Activated naive CD8-positive, alpha-beta T cell treated with anti-CD3 and anti-CD28 coated beads for 36 hours (primary cell): ENCODE data around the gene PLEKHA6. TPM values are rescaled to one million over a fixed set of nuclear protein-coding genes. Genes with fewer than 3 reads are reported as not detected.
"Not testable (repeated sequence)": the region's sequence is repeated elsewhere in the genome, so short reads cannot be mapped to it uniquely, and the experiment has no call there.

Experiments used
- DNase-seq: peaks from one replicate; pipeline ENCODE4 v3.0.0; 2021
- H3K27ac Mint-ChIP-seq: one replicate; pipeline ENCODE4 v1.8.0; 2022; ENCODE audit warnings: mild to moderate bottlenecking, moderate library complexity, mixed read lengths
- H3K27me3 Mint-ChIP-seq: one replicate; pipeline ENCODE4 v1.8.0; 2022; ENCODE audit warnings: mild to moderate bottlenecking, mixed read lengths
- H3K36me3 Mint-ChIP-seq: one replicate; pipeline ENCODE4 v1.8.0; 2021; ENCODE audit warnings: mild to moderate bottlenecking, mixed read lengths
- H3K4me1 Mint-ChIP-seq: one replicate; pipeline ENCODE4 v1.8.0; 2021; ENCODE audit warnings: mixed read lengths
- H3K4me3 Mint-ChIP-seq: one replicate; pipeline ENCODE4 v1.8.0; 2022; ENCODE audit warnings: mild to moderate bottlenecking, moderate library complexity, mixed read lengths
- H3K9me3 Mint-ChIP-seq: one replicate; pipeline ENCODE4 v1.8.0; 2022; ENCODE audit warnings: mixed read lengths
- total RNA-seq, 2 experiments: library from RNA; stranded (reverse); gene quantifications; one replicate each; pipeline ENCODE4 v1.2.3, GENCODE V29; 2021

PLEKHA6 gene
- total RNA-seq, 2 experiments from 2014 or later = 0.74 to 1.5 TPM

- Mint-ChIP-seq H3K4me3 (no peak overlapping the region), H3K27me3 (no peaks in the 10 kb centered on the region), H3K27ac (no peak overlapping the region), H3K4me1 (no peaks in the 10 kb centered on the region), H3K9me3 (no peaks in the 10 kb centered on the region), H3K36me3 (no peaks in the 10 kb centered on the region)
- no peak for DNase-seq
These were observed 19.4 kb downstream of the PLEKHA6 start for GRCh38 chr1:204340081-204340889.

DNA sequence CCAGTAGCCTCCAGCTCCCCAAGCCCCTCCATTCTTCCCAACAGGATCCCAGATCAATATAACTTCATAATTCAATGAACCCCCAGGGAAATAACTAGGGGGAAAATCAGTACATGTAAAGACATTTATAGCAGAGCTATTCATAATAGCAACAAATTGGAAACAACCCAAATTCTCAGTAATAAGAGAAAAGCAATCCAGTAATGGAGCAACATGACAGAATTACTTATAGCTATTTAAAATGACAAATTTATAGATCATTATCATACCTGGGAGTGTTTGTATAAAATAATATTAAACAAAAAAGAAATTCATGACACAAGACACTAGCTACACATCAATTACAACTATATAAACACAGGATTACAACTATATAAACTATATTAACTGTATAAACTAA, 20.2 kb downstream of the PLEKHA6 start:
- DNase-seq = no peak
- Mint-ChIP-seq H3K36me3 (no peaks in the 10 kb centered on the region), H3K9me3 (no peaks in the 10 kb centered on the region), H3K4me1 (no peaks in the 10 kb centered on the region), H3K27me3 (no peaks in the 10 kb centered on the region), H3K4me3 (no peak overlapping the region), H3K27ac (no peak overlapping the region)

DNA sequence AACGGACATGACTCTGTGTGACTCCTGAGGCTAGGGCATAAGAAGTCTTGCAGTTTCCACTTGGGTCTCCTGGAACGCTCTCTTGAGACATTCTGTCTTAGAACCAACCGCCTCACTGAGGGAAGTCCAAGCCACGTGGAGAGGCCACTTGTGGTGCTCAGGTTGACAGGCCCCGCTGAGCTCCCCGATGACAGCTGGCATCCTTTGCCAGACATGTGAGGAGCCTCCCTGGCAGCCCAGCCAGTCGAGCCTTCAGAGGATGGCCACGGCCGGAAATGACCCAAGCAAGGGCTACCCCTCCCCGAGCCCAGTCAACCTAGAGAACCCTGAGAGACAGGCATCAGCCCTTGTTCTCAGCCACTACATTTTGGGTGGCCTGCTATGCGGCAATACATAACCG, 20.7 kb downstream of the PLEKHA6 start:
- no peak overlapping the region for H3K4me3 Mint-ChIP-seq
- H3K27me3 Mint-ChIP-seq = no peaks in the 10 kb centered on the region
- H3K4me1 Mint-ChIP-seq = no peaks in the 10 kb centered on the region
- H3K9me3 Mint-ChIP-seq = no peaks in the 10 kb centered on the region
- no peak for DNase-seq
- H3K36me3 Mint-ChIP-seq = no peaks in the 10 kb centered on the region
- H3K27ac Mint-ChIP-seq = no peak overlapping the region

DNA sequence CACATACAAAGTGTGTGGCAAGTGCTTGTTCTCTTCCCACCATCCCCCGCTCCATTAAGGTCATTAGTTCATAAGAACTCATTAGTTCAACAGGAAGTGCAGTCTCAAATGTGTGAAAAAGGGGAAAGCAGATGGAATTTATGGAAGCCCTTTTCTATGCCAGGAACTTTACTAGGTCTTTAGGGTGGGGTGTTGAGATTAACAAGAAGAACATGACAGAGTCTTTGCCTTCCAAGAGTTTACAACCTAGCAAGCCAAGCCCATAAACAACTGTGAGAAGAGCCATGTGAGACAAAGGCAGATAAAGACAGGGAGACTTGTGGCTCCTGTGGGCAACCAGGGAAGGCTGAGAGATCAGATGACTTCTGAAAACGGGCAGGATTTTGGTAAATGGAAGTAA, 21.4 kb downstream of the PLEKHA6 start:
- H3K4me1 Mint-ChIP-seq = no peaks in the 10 kb centered on the region
- no peak overlapping the region for H3K4me3 Mint-ChIP-seq
- no peaks in the 10 kb centered on the region for H3K9me3 Mint-ChIP-seq
- no peaks in the 10 kb centered on the region for H3K27me3 Mint-ChIP-seq
- H3K27ac Mint-ChIP-seq = no peak overlapping the region
- H3K36me3 Mint-ChIP-seq = no peaks in the 10 kb centered on the region
- DNase-seq = no peak

GRCh38 chr1:204337583-204337982, 22.1 kb downstream of the PLEKHA6 start:
- DNase-seq = no peak
- Mint-ChIP-seq H3K27me3 (no peaks in the 10 kb centered on the region), H3K4me1 (no peaks in the 10 kb centered on the region), H3K9me3 (no peaks in the 10 kb centered on the region), H3K36me3 (no peaks in the 10 kb centered on the region), H3K4me3 (no peak overlapping the region), H3K27ac (no peak overlapping the region)

DNA sequence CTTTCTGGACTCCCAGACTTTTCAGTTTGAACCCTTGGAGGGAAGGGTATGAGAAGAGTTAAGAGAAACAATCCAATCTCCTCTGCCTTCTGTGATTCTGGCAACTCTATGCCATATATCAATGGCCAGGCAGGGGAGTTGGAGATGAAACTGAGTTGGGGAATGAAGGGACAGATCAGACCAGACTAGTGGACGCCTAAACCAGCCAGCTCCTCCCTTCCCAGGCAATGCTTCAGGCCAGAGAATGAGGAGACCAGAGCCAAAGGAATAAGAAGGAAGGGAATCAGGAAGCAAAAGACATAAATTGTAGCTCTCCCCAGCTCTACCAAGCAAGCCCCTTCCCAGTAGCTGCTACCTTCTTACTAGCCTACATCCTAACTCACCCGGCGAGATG, 22.7 kb downstream of the PLEKHA6 start:
- Mint-ChIP-seq H3K4me1 (no peaks in the 10 kb centered on the region), H3K27me3 (no peaks in the 10 kb centered on the region), H3K27ac (no peak overlapping the region), H3K4me3 (no peak overlapping the region), H3K9me3 (no peaks in the 10 kb centered on the region), H3K36me3 (no peaks in the 10 kb centered on the region)
- no peak for DNase-seq

DNA sequence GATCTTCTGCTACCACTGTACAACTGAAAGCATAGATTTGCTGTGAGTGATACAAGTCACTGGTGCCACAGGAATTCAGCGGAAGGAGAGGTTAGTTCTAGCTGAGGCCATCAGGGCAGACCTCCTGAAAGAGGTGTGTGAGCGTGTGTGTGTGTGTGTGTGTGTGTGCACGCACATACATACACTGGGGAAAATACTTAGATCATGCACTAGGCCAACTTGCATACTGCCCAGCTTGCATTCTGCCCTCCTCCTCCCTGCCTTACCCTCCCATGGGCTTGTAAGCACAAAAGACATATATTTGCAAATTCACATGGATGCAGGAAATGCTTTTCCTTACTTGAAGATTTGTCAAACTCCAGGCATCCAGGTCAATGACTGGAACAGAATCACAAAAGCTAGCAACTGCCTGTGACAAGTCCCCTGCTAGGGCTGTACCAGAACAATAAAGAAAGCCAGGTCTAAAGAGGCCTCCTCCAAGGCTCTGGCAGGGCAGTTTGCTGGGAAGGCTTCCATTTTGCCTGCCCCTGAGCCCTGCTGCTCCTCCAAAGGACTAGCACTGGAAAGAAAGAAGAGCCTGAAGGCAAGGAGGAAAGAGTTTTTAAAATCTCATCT, 23.2 kb downstream of the PLEKHA6 start:
- no peaks in the 10 kb centered on the region for H3K4me1 Mint-ChIP-seq
- no peak overlapping the region for H3K27ac Mint-ChIP-seq
- H3K4me3 Mint-ChIP-seq = no peak overlapping the region
- no peak for DNase-seq
- H3K9me3 Mint-ChIP-seq = no peaks in the 10 kb centered on the region
- no peaks in the 10 kb centered on the region for H3K36me3 Mint-ChIP-seq
- no peaks in the 10 kb centered on the region for H3K27me3 Mint-ChIP-seq

GRCh38 chr1:204335533-204335932, 24.2 kb downstream of the PLEKHA6 start:
- Mint-ChIP-seq H3K27me3 (no peaks in the 10 kb centered on the region), H3K4me3 (no peak overlapping the region), H3K36me3 (no peaks in the 10 kb centered on the region), H3K9me3 (no peaks in the 10 kb centered on the region), H3K4me1 (no peaks in the 10 kb centered on the region), H3K27ac (no peak overlapping the region)
- DNase-seq = no peak

- H3K27ac Mint-ChIP-seq = no peak overlapping the region
These were observed 24.6 kb downstream of the PLEKHA6 start for GRCh38 chr1:204335085-204335484.

GRCh38 chr1:204334455-204334854, 25.3 kb downstream of the PLEKHA6 start:
- Mint-ChIP-seq H3K27ac (no peak overlapping the region), H3K4me1 (no peaks in the 10 kb centered on the region), H3K4me3 (no peak overlapping the region), H3K9me3 (no peaks in the 10 kb centered on the region), H3K36me3 (no peaks in the 10 kb centered on the region), H3K27me3 (no peaks in the 10 kb centered on the region)
- DNase-seq = no peak

More at GRCh38 chr1:204335085-204335484, 24.6 kb downstream of the PLEKHA6 start:
- DNase-seq = no peak
- Mint-ChIP-seq H3K4me3 (no peak overlapping the region), H3K36me3 (no peaks in the 10 kb centered on the region), H3K9me3 (no peaks in the 10 kb centered on the region), H3K4me1 (no peaks in the 10 kb centered on the region), H3K27me3 (no peaks in the 10 kb centered on the region)

GRCh38 chr1:204333427-204333826, 26.3 kb downstream of the PLEKHA6 start:
- Mint-ChIP-seq H3K4me1 (no peaks in the 10 kb centered on the region), H3K9me3 (no peaks in the 10 kb centered on the region), H3K27me3 (no peaks in the 10 kb centered on the region), H3K4me3 (no peak overlapping the region), H3K27ac (no peak overlapping the region), H3K36me3 (no peaks in the 10 kb centered on the region)
- DNase-seq = no peak

DNA sequence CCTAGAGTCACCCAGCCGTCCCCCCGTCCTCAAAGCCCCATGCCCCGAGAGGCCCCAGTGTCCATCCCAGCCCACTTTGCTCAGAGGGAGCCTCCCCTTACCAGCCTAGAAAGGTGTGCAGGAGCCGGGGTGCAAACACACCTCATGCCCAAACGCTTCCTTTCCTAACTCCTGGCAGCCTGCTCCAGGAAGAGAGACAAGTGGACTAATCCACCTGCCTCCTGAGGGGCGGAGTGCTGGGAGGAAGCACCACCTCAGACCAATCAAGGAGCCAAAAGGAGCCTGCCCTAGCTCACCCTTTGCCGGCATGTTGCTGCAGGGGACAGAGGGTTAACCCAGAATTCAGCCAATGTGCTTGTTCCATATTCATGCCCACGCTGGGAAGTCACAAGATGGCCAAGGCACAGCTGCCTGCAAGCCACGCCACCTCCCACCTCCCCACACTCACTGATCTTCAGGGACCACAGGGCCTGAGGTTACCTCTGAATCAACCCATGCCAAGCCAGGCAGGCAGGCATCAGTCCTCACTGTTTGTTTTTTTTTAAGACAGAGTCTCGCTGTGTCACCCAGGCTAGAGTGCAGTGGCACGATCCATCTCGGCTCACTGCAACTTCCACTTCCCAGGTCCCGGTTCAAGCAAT, 27.8 kb downstream of the PLEKHA6 start:
- no peak overlapping the region for H3K4me3 Mint-ChIP-seq
- H3K9me3 Mint-ChIP-seq = no peaks in the 10 kb centered on the region
- H3K27me3 Mint-ChIP-seq = no peaks in the 10 kb centered on the region
- no peak for DNase-seq
- H3K4me1 Mint-ChIP-seq = no peaks in the 10 kb centered on the region
- no peak overlapping the region for H3K27ac Mint-ChIP-seq
- no peaks in the 10 kb centered on the region for H3K36me3 Mint-ChIP-seq

DNA sequence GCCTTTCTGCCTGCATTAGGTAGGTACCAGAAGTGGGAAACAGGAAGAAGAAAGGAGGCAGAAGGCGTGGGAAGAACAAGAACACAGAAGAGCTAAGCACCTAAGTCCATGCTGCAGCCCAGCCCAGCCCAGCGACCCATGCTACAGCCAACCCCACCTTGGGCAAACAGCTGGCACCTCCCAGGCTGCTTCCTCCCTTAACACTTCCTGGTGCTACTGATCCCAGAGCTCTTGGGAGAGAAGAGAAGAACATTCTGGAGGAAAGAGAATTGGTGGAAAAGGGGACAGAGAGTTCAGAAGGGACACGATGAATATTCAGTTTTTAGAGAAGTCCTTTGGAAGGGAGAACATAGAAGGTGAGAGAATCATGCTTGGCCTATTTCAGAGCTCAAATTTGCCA, 28.5 kb downstream of the PLEKHA6 start:
- no peaks in the 10 kb centered on the region for H3K4me1 Mint-ChIP-seq
- H3K27ac Mint-ChIP-seq = no peak overlapping the region
- H3K4me3 Mint-ChIP-seq = no peak overlapping the region
- H3K36me3 Mint-ChIP-seq = no peaks in the 10 kb centered on the region
- H3K9me3 Mint-ChIP-seq = no peaks in the 10 kb centered on the region
- no peaks in the 10 kb centered on the region for H3K27me3 Mint-ChIP-seq
- no peak for DNase-seq

GRCh38 chr1:204327870-204328269, 31.9 kb downstream of the PLEKHA6 start:
- H3K9me3 Mint-ChIP-seq, H3K4me3 Mint-ChIP-seq, DNase-seq, H3K27ac Mint-ChIP-seq, H3K36me3 Mint-ChIP-seq, H3K27me3 Mint-ChIP-seq: not testable (repeated sequence)
- H3K4me1 Mint-ChIP-seq = peaks cover 12% of the 10 kb centered on the region

- Mint-ChIP-seq H3K27ac (no peak overlapping the region), H3K36me3 (no peaks in the 10 kb centered on the region), H3K27me3 (no peaks in the 10 kb centered on the region), H3K9me3 (no peaks in the 10 kb centered on the region), H3K4me1 (peaks cover 12% of the 10 kb centered on the region), H3K4me3 (no peak overlapping the region)
- no peak for DNase-seq
These were observed 32.4 kb downstream of the PLEKHA6 start for GRCh38 chr1:204327359-204327758.
